GM12873 (cell line): Measurements from ENCODE around the gene ACSF2.

Source experiments
- TF ChIP-seq, protein P1 (sequence below): IDR thresholded peaks from 2 replicates; pipeline ENCODE4 v1.5.1; 2012; ENCODE audit warnings: low read depth, mild to moderate bottlenecking, moderate library complexity, low read length, control low read depth; ENCODE audit not compliant: insufficient read depth; ENCODE audit errors: missing control alignments

ACSF2 gene

DNA sequence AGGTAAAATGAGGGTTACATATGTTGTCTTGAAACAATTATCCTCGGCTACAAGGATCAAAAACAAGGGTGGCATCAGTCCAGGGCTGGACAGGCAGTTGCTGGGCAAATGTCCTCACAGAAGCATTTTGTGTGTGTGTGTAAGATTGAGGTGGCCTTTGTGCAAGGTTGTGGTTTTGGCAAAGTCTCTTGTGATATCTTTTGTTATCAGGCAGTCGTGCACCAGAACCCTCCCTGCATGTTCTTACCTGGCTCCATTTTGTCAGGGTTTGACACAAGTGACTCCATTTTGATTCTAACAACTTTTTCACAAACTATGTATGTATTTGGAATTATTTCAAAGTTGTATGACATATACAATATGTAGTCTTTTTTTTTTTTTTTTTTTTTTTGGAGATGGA lies 22.6 kb downstream of the ACSF2 start:
- TF ChIP-seq, protein P1, sequence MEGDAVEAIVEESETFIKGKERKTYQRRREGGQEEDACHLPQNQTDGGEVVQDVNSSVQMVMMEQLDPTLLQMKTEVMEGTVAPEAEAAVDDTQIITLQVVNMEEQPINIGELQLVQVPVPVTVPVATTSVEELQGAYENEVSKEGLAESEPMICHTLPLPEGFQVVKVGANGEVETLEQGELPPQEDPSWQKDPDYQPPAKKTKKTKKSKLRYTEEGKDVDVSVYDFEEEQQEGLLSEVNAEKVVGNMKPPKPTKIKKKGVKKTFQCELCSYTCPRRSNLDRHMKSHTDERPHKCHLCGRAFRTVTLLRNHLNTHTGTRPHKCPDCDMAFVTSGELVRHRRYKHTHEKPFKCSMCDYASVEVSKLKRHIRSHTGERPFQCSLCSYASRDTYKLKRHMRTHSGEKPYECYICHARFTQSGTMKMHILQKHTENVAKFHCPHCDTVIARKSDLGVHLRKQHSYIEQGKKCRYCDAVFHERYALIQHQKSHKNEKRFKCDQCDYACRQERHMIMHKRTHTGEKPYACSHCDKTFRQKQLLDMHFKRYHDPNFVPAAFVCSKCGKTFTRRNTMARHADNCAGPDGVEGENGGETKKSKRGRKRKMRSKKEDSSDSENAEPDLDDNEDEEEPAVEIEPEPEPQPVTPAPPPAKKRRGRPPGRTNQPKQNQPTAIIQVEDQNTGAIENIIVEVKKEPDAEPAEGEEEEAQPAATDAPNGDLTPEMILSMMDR: no peak

DNA sequence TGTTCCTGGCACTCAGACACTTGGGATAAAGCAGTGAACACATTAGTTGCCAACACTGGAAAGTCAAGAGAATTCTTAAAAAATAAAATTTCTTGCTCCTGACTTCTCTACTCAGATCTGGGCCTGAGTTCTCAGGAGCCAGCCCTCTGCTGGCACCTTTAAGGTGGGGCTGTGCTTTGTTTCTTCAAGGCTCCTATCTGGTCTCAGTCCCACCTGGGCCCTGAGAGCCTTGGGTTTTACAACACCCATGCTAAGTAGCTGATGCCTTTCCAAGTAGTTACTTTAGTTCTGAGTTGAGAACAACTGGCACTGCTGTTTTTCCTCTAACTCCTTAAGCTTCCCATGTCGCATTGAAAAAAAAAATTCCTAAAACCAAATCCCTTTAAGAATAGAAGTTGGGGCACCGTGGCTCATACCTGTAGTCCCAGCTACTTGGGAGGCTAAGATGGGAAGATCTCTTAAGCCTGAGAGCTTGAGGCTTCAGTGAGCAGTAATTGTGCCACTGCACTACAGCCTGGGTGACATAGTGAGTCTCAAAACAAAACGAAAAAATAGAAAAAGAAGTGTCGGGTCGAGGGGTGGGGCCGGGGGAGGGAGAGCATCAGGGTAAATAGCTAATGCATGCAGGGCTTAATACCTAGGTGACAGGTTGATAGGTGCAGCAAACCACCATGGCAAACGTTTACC lies 26.1 kb downstream of the ACSF2 start:
- TF ChIP-seq, protein P1: no peak

DNA sequence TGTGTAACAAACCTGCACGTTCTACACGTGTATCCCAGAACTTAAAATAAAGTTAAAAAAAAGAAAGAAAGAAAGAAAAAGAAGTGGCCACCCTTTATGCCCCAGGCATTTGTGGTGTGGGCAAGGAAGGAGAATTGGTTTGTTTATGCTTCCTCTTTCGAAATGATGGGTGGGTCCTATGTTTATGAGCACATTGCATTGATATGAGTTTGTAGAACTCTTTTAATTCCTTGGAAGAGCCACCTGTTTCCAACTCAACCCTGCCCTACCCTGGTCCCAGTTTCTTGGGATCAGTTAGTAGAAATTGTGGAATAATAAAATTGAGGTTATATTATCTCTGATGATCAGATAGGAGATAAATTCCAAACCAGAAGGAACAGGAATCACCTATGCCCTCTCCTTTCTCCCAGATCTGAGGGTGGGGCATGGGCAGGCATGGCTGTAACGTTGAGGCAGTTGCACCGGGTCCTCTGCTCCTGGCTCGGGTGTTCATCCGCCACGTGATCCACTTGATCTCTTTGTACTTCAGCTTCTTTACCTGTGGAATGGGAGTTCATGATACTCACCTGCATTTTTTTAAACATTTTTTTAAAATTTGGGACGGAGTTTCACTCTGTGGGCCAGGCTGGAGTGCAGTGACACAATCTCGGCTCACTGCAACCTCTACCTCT lies 26.7 kb downstream of the ACSF2 start:
- TF ChIP-seq, protein P1: no peak

DNA sequence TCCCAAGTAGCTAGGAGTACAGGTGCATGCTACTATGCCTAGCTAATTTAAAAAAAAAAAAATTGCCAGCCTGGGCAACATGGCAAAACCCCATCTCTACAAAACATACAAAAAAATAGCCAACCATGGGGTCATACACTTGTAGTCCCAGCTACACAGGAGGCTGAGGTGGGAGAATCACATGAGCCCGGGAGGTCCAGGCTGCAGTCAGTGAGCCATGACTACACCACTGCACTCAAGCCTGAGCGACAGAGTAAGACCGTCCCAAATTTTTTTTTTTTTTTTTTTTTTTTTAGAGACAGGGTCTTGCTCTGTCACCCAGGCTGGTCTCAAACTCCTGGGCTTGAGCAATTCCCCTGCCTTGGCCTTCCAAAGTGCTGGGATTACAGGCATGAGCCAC lies 27.9 kb downstream of the ACSF2 start:
- TF ChIP-seq, protein P1: no peak

DNA sequence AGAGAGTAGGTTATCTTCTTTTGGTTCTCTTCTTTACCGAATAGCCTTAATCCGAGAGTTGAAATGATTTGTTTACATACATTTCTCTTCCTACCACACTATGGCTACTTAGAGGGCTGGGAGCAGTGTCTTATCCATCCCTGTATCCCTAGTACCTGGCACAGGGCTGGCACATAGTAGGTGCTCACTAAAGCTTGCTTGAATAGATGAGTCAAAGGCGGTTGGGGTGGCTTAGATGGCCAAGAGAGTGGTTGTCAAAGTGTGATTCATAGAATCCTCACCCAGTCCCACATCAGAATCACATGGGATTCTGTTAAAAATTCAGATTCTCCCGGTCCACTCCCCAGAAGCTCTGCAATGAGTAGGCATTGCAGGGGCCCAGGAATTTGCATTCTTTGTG lies 31.6 kb downstream of the ACSF2 start:
- TF ChIP-seq, protein P1: no peak

DNA sequence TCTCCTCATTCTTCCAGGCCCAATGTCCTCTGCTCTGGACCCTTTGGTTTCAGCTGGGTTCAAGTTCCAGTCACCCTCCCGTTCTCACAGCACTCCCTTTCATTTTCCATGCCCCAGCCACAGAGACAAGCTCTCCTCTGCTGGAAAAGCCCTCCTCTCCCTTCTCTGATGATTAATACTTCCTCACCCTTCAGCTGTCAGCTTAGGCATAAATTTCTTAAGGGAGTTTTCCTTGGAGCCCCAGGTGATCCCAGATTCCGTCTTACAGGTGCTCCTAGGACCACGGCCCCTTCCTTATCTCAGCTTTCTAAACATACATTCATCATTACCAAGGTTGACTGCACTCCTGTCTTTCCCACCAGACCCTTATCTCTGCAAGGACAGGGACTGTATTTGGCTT lies 32.3 kb downstream of the ACSF2 start:
- TF ChIP-seq, protein P1: no peak

DNA sequence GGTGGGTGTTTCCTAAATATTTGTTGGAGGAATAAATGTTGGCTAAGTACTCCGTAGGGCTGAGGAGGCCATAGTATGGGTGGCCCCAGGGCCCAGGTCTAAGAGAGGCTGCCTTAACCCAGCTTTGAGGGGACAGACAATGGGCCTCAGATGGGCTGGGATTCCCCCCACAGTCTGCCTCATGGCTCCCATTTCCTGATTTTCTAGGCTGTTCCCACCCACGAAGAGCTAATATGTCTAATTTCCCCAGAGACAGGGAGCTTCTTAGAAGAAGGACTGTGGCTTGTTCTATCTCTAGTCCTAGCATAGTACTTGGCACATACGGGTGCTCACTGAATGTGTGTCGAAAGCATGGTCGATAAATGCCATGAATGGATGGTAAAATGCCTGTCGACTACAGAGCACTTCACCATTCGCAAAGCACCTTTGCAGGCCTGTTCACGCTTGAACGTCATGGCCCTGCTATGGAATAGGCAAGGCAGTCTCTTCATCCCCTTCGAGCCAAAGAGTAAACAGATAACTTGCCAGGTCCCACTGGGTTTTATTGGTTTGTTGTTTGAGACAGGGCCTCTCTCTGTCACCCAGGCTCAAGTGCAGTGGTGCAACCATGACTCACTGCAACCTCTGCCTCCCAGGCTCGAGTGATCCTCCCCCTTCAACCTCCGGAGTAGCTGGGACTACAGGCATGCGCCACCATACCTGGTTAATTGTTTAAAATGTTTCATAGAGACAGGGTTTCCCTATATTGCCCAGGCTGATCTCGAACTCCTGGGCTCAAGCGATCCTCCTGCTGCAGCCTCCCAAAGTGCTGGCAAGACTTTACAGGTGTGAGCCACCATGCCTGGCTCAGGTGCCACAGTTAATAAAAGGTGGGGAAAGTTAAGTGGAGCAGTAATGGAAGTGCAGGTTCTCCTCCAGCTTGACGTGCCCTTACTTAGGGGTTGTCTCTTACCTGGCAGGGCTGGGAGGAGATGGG lies 33.0 kb downstream of the ACSF2 start:
- TF ChIP-seq, protein P1: no peak
